Subcutaneous adipose tissue (tissue), 4 donors: ENCODE results near the gene AGAP3. TPM values are rescaled to one million over a fixed set of nuclear protein-coding genes. Genes with fewer than 3 reads are reported as not detected.

Experiments
- CTCF ChIP-seq: fragments of 450-650 bp; IDR thresholded peaks from one replicate; pipeline ENCODE4 v1.5.1; 2016; ENCODE audit warnings: low read depth, mild to moderate bottlenecking, control low read depth, antibody characterized with exemption, moderate library complexity
- total RNA-seq, 4 donors: library from RNA; depleted of rRNA; stranded (reverse); fragments of >200 nt; gene quantifications; one replicate each; pipeline ENCODE4 v1.1.0, GENCODE V29; 2016

Gene AGAP3
- total RNA-seq, 4 donors from 2014 or later = 54.4 to 86.7 (median 62.7) TPM

DNA sequence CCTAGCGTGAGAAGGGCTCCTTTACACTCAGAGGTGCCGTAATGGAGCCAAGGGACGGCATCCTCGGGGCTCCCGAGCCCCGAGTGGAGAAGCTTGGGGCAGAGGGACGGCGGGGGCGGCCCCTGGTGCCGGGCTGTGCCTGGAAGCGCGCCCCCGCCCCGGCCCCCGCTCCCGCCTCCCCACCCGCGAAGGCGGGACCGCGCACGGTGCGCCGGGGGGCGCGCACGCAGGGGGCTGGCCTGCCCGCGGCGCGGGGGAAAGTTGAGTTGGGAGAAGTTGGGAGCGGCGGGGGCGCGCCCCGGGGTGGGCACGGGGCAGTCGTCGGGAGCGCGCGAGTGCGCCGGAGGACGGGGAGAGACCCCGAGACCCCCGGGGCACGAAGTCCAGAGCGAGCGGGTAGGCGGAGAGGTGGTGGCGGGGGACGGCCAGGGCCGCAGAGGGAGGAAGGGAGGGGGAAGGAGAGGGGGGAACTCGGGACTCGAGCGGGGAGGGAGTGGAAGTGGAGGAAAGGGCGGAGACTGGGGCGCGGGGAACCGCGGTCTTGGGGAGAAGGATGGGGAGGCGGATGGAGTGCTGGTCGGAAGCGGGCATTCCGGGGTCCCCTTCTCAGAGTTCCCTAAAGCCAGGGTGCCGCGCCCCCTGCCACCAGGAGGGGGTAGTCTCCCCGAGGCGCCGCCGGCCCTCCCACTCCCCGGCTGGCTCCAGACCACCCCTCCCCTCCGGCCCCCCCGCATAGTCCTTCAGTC, 26.7 kb upstream of the AGAP3 start, which contains the start of gene SLC4A2:
TSS of gene SLC4A2 (plus strand) at position 223 of the 746 bp plus-strand sequence. CDS start 2,399 bp downstream, outside the sequence.
- no peak for TF ChIP-seq CTCF

- no peak for TF ChIP-seq CTCF
Observed at GRCh38 chr7:151060113-151060415, 26.2 kb upstream of the AGAP3 start.

DNA sequence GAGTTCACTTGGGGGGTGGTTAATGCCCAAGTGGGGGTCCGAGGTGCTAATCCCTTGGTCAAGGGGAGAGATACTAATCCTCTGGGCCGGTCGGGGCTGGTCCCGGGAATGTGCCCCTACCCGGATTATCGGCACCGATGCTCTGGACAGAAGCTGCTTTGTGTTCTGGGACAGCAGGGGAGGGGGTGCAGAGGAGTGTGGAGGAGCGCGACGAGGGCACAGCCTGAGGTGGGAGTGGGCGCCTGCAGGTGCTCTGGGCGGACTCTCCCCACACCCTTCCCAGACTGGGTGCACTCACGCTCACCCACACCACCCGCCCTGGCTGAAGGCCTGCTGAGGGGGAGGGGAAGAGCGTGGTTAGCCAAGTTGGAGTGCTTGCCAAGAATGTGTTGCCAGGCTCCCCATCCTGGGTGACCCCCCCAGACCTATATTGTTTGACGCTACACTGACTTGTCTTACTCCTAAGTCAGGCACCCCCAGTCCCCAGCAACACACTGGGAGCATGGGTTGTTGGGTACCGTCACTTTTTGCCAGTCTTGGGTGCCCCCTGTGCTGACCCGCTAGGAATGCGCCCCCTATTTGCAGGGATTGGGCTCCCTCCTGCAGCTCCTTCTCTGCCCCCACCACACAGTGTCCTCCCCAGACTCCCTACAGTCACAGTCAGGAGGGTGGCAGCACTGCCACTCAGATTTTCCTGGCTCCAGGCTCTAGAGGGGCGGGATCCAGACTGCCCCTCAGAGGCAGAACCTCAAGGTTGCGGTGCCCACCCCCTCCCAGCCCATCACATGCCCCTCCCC, 25.7 kb upstream of the AGAP3 start:
- no peak for TF ChIP-seq CTCF

GRCh38 chr7:151061213-151062110, 24.8 kb upstream of the AGAP3 start:
- TF ChIP-seq CTCF = no peak

GRCh38 chr7:151062111-151062398, 24.2 kb upstream of the AGAP3 start:
- TF ChIP-seq CTCF = no peak

DNA sequence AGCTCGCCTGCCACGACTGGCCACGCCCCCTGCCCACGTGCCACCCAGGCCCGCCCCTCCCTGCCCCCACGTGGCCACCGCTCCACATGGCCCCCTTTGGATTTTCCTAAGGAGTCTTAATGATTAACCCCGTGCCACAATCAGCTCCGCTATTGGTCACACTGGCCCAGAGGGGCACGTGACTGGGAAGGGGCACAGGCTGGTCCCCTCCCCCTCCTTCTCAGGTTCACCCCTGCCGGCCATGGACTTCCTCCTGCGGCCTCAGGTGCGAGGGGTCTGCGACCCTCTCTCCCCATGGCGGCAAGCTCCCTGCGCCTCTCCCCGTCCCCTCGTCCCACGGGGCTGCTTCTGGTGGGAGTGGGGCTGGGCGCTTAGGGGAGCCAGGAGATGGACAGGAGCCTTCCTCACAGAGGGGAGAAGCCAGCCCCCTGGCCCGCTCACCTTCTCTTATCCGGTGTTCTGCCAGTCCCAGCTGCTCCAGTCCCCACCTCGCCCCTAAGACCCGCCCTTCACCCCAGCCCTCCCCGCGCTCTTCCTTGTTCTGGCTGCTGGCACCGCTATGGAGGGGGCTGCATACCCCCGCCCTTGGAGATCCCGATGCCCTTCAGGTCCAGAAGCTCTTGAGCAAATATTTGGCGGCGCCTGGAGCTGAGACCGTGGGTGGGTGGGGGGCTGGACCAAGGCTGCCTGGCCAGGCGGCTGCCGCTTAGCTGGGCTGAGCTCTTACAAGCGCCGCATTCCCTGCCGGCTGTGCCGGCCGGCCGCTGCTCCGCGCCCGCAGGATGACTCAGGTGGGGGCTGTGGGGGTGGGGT, 23.7 kb upstream of the AGAP3 start:
- TF ChIP-seq CTCF = no peak
